Epithelial cell of proximal tubule (primary cell): ENCODE measurements around the gene TMEM30A. TPM values are rescaled to one million over a fixed set of nuclear protein-coding genes. Genes with fewer than 3 reads are reported as not detected.
A peak's percentile ranks its signal among the peaks of the same experiment; 100 is the strongest.

Experiments
- DNase-seq: peaks from one replicate; pipeline ENCODE4 v3.0.0-alpha.2; 2011; ENCODE audit warnings: low read depth
- H3K4me3 ChIP-seq: 2 replicates; pipeline ENCODE4 v1.5.1; 2011; ENCODE audit warnings: low read depth, mild to moderate bottlenecking, low read length
- CTCF ChIP-seq: conservative IDR thresholded peaks from 2 replicates; pipeline ENCODE4 v1.5.1; 2012; ENCODE audit warnings: low read depth, mild to moderate bottlenecking, low read length
- total RNA-seq: library from RNA; depleted of rRNA; stranded (reverse); fragments of >200 nt; gene quantifications from 2 replicates; pipeline ENCODE4 v1.2.3, GENCODE V29; 2015

TMEM30A gene
- total RNA-seq, 1 donor from 2014 or later, result 73.1 TPM

GRCh38 chr6:75287424-75287823, 2.8 kb upstream of the TMEM30A start:
- no peak for TF ChIP-seq CTCF
- DNase-seq, result no peak
- H3K4me3 ChIP-seq, result peak overlapping the region; percentile 4

- H3K4me3 ChIP-seq, result peak overlapping the region; percentile 77
- DNase-seq, result no peak
- no peak for TF ChIP-seq CTCF
These were observed 2.4 kb upstream of the TMEM30A start for GRCh38 chr6:75286955-75287354.

GRCh38 chr6:75285283-75285639, 669 bp upstream of the TMEM30A start:
- DNase-seq, result no peak
- H3K4me3 ChIP-seq, result peak overlapping the region; percentile 77
- no peak for TF ChIP-seq CTCF

GRCh38 chr6:75283907-75284631, 523 bp downstream of the TMEM30A start:
- no peak for DNase-seq
- no peak for TF ChIP-seq CTCF
- H3K4me3 ChIP-seq, result peak overlapping the region; percentile 77

- no peak for DNase-seq
- TF ChIP-seq CTCF, result no peak
- peak overlapping the region; percentile 77 for H3K4me3 ChIP-seq
These were observed 1.9 kb downstream of the TMEM30A start for GRCh38 chr6:75282706-75283105.

- peak overlapping the region; percentile 77 for H3K4me3 ChIP-seq
- TF ChIP-seq CTCF, result no peak
- no peak for DNase-seq
These were observed 2.9 kb downstream of the TMEM30A start for GRCh38 chr6:75281653-75282052.
